ENCODE data around the gene SNRK.
"Not testable (repeated sequence)": the region's sequence is repeated elsewhere in the genome, so short reads cannot be mapped to it uniquely, and the experiment has no call there.

Gene SNRK

DNA sequence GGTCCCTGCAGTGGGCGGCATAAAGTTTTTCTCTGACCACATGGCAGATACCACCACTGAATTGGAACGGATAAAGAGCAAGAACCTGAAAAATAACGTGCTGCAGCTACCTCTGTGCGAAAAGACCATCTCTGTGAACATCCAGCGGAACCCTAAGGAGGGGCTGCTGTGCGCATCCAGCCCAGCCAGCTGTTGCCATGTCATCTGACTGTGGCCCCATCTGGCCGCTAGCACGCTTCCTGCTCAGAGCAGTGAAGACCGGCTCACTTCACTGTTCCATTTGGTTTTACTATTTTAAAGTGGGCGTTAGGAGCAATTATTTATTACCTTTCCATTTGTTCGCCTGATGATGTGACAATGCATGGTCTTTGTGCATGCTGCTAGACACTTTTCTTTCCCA lies 62.0 kb downstream of the SNRK start:
- DNase-seq: no peak

DNA sequence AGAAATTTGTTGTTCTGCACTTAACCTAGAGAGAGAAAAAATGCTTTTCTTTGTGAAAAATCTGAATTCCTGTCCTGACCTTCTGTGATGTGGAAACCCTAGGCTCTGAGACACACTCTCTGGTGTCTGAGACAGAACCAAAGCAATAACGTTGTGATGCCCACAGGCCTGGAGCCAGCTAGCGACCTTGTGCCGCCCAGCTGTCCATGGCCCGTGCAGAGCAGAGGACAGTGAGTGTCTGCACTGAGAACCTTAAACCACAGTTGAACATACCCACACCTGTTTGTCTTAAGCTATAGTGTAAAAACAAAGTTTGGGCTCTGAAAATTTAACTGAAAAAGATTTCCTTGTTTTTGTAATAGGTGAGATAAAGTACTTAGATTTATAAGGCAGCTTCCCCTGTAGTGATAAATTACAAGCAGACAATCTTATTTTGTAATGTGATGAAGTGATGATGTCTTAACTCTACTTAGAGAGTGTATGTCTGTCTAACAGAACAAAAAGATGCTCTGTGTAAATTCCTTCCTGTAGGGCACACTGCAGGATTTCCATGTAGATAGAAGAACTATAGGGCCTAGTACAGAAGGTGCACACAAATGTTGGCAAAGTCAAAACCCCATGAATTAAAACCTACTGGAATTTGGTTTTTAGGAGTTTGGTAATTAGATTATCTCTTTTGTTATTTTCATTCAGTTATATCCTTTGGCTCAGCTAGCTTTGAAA lies 62.7 kb downstream of the SNRK start:
- DNase-seq: no peak

DNA sequence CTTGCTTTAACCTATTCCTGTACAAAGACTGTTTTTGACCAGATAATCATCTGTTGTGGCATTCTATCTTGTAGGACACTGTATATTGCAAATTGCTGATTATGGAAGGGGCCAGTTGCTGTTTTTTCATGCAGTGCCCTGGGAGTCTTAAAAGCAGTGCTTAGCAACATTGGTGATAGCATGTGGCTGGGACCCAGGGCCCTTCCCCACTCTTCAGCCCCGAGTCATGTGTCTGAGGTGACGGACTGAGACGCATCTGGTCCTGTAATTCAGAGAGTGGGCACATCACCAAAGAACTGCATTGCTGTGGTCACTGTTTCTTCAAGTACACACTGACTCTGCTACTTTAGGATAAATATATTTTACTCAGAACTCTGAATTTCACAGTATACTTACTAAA lies 63.4 kb downstream of the SNRK start:
- DNase-seq: no peak

DNA sequence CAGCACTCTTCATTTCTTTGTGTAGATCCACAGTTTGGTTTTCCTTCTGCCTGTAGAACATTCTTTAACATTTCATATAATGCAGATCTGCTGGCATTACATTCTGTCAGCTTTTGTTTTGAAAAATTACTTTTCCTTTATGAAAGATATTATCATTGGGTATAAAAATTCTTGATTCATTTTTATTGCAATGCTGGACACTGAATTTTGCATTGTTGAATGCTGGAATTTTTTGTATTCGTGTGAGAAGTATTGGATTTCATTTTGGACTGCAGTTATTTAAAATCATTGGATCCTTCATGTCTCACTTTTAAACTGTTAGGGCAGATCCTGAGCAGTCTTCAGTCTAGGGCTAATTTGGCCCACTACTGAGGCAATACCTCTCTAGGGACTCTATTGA lies 67.1 kb downstream of the SNRK start:
- DNase-seq: no peak

DNA sequence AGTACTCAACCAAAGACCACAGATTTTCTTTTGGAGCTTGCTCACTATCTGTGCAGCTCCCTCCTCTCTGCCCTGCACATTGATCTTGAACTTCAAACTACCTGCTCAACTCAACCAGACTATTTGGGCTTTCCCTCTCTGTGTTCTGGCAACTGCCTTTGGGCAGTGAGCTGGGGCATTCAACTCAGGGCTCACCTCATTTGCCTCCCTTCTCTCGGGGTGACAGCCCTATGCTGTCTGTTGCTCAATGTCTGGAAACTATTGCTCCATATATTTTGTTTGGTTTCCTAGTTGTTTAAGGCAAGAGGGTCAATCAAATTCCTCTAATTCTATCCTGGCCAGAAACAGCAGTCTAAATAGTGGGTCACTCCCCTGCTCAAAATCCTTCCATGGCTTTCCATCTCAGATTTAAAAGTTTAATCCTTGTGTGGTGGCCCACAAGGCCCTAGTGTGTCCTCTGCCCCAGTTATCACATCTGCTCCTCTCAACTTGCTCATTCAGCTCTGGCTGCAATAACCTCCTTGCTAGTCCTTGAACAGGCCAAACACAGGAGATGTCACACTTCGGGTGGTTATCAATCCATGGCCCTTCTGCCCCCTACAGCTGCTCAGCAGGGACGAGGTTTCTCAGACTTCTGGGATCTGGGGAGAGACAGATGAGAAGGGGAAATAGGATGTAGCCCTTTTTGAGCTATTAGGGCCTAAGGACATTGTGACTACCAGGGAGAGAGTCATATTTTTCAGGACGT lies 67.8 kb downstream of the SNRK start:
- no peak for DNase-seq

DNA sequence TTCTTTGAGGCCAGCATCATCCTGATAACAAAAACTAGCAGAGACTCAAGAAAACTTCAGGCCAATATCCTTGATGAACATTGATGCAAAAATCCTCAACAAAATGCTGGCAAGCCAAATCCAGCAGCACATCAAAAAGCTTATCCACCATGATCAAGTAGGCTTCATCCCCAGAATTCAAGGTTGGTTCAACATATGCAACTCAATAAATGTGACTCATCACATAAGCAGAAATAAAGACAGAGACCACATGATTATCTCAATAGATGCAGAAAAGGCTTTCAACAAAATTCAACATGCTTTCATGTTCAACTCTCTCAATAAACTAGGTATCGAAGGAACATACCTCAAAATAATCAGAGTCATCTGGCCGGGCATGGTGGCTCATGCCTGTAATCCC lies 69.7 kb downstream of the SNRK start:
- not testable (repeated sequence) for DNase-seq

DNA sequence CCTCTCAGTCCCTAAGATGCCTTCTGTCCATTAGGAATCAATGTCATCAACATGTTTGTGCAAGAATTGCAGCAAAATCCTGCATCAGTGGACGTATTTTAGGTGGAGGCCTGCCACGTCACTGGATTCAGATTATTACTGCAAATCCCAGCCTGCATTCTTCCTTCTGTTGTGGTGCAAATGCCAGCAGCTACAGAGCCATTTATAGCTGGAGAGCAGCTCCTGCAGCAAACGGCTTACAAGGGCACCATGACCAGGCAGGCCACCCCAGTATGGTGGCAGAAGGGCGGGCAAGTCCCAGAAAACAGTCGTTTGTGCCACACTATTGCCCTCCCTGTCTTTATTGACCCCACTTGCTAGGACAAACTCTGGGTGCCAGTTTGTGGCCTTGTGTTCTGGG lies 74.7 kb downstream of the SNRK start:
- DNase-seq: no peak

DNA sequence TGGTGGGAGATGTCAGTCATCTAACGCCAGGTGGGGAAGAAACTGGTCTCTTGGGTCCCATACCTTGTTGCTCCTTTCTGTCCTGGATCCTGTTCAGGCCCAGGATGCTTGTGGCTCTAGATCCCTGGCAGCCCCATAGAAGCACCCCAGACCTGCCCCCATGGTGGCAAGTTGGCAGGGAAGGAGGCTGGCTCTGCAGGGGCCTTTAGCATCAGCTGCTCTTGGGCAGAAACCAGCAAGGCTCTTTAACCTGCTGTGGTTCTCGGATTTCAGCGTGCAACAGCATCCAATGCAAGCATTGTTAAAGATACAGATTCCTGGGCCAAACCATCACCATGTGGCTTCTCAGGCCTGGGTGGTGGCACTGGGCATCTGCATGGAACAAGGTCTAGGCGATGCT lies 75.8 kb downstream of the SNRK start:
- no peak for DNase-seq

DNA sequence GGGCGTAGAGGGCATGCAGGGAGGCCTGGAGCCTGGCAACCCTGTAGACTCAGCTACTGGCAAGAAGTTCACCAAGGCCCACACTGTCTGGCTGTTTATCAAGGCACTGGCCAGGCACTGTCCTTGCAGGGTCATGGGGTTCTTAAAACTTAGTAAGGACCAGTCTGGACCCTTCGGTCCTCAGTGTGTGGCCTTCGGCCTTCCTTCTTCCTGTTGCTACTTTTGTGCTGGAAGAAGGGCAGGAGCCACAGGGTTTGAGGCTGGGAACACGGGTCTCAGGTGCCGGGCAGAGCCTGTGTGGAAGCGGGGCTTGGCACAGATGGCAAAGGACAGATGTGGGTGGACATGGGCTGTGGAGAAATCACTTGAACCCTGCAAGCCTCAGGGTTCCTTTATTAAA lies 76.6 kb downstream of the SNRK start:
- DNase-seq: no peak

DNA sequence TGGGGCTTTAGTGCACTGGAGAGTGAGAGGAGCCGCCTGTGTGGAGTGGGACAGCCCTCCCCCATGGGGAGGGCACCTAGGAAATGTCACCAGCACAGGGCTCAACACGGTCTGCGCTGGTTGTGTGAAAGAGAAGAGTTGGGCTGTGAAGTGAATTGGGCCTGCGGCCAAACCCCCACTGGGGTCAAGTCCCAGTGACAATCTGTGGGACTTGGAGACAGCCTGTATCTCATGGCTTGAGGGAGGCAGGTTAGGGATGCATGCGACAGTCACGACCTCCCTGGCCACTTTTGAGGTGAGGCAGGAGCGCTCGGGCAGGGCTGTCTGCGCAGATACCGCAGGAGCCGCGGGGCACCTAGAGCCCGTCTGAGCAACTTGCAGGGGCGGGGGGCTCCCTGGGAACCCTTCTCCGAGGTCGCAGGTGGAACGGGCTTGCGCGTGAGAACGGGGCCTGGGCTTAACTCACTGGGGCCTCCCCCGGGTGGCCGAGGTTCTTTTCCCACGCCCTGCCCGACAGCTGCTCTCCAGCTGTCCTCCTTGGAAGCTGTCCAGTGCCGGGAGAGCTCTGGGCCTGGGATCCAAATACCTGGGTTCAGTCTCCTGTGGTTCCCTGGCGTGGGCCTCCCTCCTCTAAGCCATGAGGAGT lies 77.4 kb downstream of the SNRK start:
- no peak for DNase-seq

DNA sequence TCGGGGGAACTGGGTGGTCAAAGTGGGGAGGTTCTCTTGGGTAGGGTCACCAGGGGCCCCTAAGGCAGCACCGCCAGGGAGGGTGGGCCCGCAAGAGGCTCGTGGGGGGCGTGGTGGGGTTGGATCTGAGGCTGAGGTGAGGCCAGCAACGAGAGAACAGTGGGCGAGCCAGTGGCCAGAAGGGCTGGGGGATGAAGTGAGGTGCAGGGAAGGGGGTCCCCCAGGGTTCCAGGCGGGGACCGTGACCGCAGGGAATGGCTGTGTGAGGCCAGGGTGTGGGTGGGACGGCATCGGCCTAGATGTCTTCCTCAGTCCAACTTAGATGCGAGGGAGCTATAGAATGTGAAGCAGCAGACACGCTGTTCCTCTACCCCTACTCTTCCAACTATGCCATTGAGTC lies 78.2 kb downstream of the SNRK start:
- no peak for DNase-seq

DNA sequence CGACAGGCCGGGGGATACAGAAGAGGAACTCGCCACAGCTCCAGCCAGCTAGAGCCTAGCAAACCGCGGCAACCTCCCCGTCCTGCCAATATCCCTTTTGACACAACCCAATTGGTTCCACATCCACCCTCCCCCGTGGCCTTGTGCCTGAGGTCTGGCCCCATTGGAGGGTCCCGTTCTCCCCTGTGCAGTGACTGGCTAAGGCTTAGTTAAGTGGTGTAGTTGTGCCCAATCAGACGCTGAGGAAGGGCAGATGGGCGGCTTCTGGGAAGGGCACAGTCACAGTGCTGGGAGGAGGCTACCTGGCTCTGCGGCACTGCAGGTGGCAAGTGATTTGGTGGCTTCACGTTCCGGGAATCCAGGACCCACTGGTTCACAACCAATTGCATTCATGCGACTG lies 78.6 kb downstream of the SNRK start:
- no peak for DNase-seq

DNA sequence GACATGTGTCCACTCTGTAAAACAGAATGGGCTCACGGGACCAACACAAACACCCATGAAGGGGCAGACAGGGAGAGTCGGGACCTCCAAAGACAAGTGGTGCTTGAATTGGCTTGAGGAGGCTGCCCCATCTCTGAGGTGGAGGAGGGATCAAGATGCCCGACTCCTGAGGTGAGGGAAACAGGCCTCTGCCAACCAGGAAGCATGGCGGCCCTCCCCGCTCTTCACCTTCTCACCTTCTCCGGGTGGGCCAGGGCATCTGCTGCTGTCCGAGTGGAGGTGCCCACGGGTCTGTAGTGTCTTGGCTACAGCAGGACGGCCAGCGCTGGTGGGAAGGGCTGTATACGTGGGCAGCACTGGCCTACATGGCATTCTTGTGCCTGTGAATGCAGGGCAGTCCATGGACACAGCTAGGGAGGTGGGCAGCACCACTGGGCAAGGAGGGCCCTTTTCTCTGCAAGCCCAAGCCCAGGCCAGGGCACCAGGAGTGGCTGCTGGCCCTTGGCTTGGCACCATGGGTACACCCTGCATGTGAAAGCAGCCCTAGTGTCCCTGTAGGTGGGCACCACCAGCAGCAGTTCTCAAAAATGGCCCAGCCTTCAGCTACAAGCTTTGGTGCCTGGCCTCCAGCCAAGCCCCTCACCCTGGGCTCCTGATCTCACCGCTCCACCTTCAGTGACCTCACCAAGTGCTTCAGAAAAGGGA lies 79.4 kb downstream of the SNRK start:
- no peak for DNase-seq

DNA sequence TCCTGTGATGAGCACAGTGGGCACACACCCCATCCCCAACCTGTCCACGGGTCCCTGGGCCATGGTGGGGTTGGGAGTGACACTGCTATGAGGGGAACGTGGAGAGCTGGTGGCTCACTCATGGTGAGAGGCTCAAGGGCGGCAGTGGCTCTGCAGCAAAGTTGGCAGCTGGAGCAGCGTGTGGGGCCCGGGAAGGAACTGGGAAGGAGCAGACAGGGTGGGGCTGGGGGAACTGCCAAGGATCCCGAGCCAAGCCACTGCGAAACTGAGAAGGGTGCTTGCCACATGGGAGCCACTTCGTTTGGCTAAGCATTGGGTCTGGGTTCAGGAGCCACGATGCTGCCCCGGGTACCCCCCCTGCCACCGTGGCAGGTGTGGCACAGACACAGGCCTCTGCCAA lies 80.1 kb downstream of the SNRK start:
- no peak for DNase-seq

DNA sequence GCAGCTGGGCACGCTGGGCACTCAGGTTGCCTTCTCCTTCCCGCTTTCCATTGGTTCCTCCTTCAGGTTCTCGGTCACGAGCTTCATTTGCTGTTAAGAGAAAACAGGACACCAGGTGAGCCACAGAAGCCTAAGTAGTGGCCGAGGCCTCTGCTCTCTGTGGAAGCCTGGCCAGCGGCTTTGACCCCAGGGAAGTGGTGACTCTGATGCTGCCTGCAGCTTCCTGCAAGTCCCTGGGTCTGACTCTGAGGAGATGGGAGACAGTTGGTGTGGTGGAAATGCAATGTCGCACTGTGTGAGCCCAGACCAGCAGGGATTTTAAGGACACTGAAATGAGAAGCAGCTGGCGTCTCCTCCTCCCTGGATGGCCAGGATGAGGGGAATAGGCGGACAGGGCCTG lies 80.5 kb downstream of the SNRK start:
- DNase-seq: no peak

DNA sequence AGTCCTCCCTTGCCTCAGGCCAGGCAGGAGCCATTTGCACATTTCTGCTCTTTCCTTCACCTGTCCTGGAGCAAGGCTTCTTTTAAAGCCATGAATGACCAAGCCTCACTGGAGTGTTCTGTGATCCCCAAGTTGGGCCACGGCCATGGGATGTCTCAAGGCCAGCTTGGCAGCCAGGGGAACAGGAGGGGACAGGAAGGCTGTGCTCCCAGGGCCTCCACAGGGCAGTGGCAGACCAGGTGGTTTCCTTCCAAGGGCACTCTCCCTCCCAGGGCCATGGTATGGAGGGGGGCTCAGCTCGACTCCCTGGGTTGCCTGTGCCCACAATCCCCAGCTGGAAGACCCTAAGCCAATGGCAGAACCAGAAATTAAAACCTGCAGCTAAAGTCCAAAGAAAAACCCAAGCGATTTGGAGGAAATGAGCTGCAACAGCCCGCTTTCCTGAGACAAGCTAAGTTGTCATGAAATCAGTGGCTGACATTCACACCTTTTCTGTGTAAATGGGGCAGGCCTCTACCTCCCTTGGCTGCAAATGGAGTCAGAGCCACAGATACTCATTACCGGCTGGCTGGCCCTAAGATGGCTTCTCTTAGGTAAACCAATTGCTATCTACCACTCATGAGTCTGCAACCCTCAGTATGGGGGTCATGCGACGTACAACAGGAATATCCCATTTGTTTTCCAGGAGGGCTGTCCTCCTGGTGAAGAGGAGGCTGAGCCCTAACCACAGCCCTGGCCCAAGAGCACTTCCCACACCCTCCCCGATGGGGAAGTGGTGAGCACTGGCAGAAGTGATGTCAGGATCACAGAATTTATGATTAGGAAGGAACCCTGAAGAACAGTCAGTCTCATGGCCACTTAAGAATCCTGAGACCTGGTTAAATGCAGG lies 83.3 kb downstream of the SNRK start:
- no peak for DNase-seq

DNA sequence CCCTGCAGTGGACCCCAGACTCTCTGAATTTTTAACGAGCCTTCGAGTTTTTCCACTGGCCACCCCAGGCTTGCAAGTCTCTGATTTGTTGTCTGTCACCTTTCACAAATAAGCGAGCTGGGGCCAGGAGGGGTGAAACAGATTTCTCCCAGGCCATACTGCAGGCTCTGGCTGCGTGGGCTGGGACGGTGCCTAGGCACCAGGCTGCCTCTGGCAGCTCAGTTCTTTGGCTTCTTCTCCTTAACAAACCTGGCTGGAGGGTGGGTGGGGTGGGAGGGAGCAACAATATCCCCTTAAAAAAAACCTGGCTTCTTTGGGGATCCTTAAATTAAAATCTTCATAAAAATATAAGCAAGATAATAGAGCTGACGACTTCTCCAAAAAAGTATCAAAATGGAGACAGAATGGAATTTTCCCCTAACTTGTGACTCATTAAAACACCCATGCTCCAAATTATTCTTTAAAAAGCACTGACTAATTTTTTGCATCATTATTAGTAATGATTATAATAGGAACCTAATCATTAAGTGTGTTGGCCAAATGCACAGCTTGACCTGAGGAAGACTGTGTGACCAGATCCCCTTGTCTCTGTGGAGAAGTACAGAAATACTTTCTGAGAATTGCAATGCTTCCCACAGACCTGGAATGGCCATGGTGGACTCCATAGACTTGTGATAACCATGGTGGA lies 84.1 kb downstream of the SNRK start:
- no peak for DNase-seq

DNA sequence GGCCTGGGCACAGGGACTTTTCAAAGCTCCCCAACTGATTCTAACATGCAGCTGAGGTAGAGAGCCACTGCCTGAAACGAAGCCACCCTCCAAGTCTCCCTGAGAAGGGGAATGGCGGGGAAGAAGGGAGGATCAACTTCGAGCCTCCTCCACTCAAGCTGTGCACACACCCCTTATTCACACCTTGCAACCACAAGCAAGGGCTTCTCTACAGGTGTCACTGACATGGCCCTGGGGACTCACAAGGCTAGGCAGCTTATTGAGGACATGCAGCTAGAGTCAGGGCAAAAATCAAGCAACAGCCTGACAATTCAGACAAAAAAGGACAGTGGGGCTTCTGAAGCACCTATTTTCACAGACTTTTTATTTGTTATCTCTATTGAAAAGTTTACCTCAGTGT lies 85.2 kb downstream of the SNRK start:
- no peak for DNase-seq

DNA sequence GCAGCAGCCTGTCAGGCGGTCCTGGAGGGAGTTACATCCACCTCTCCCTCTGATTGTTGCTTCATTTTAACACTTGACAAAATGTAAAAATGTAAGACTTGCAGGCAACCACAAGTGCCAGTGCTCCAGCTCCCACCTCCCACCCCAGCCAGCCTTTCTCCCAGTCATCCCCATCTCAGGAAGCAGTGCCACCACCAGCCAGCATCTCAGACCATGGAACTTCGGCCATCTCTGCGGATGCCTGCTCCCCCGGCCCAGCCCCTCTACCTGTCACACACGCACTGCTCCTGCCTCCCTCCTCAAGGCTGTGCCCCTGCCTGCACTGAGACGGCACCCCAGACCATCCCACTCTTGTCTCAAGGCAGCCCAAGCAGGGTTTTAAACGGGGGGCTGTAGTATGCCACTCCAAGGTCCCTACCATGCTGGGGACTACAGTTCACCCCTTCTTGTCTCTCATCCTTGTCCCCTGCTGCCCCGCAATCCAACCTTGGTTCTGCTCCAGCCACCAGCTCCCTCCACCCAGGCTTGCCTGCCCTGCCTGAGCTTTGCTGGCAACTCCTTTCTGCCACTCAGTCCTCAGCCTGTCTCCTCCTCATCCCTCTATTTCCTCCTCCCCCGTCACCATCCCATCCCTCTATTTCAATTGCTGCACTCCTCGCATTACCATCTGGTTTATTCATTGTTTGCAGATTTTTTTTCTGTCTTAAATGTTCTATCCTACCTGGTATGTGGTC lies 85.8 kb downstream of the SNRK start:
- no peak for DNase-seq

DNA sequence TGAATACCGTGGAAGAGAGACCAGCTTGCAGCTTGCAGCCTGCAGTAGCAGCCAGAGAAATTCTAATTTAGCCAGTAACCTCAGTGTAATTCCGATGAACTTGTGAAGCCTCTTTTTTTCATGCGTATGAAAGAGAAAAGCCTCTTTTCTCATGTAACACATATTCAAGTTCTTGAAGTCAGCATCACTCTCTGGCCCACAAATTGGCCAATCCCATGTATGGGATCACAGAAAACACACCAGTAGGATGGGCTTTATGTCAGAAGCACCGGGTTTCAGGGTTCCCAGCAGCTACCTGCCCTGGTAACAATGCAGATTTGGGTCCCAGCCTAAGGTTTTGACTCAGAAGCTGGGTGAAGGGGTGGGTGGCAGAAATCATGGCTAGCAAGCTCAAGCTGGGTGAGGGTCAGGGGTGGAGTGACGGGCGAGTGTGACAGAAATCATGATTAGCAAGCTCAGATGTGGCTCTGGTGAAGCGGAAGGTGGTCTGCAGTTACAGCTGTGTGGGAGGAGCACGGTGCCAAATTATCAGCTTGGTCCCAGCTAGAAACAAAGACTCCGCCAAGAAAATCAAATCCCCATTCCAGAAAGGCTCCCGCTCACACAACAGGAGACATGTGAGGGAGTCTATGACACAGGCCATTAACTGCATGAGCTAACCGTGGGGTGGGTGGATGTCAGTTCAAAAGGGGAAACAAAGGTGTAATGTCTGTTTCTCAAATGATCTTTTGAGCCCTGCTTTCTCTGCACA lies 86.6 kb downstream of the SNRK start:
- no peak for DNase-seq

DNA sequence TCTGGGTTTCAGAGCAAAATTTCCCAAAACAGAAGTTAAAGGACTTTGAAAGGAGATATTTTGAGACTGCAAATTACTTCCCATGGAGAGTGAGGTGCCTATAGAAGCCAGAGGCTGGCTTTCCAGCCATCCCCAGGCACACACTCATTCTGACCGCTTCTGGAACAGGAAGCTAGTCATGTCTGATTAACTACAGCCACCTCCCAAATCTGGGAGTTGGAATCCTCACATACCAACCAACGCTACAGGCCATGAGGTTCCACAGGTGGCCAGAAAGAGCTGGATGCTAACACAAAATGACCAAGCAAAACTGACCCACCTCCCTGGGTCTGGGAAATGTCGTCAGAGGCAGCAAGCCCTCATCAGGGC lies 87.2 kb downstream of the SNRK start:
- DNase-seq: no peak
